CD4-positive, alpha-beta T cell (primary cell): ENCODE results near the gene OPTC. TPM values are rescaled to one million over a fixed set of nuclear protein-coding genes. Genes with fewer than 3 reads are reported as not detected.

Experiments
- ATAC-seq: fragments of 200-7000 bp; cut with Tn5 transposase; one replicate; pipeline ENCODE4 v1.10.0; 2022; ENCODE audit warnings: mild to moderate bottlenecking; ENCODE audit not compliant: poor library complexity
- CTCF ChIA-PET: fragments of 350-600 bp; sonication (Branson Sonifier 250); formaldehyde crosslinking; loops from one replicate; lab custom pipeline; 2021; ENCODE audit warnings: antibody characterized with exemption, inconsistent platforms; lab: Charles Lee
- POLR2A ChIA-PET: fragments of 350-600 bp; sonication (Branson Sonifier 250); formaldehyde crosslinking; loops from one replicate; lab custom pipeline; 2021; ENCODE audit warnings: antibody characterized with exemption, inconsistent platforms; lab: Charles Lee
- DNase-seq, 14 experiments: peaks; one replicate each; pipeline ENCODE4 v3.0.0-alpha.2; 2013 to 2020; ENCODE audit warnings: mixed read lengths in 2 of 14
- H3K27ac ChIP-seq, 2 donors: one replicate each; pipeline versions ENCODE4 v1.5.1 to v1.7.0; 2013; ENCODE audit warnings: low read length in 2 of 2, low read depth in 1 of 2, mild to moderate bottlenecking in 1 of 2
- H3K27me3 ChIP-seq, 2 experiments: 1 replicate in 1 of 2; 2 replicates in 1 of 2; pipeline versions ENCODE4 v1.6.1 to v1.7.0; 2013; ENCODE audit warnings: low read length in 2 of 2, control low read depth in 1 of 2, mild to moderate bottlenecking in 1 of 2, moderate library complexity in 1 of 2; ENCODE audit not compliant: insufficient read depth in 2 of 2, control insufficient read depth in 1 of 2
- H3K36me3 ChIP-seq: one replicate; pipeline ENCODE4 v1.6.1; 2013; ENCODE audit warnings: low read length, control low read depth; ENCODE audit not compliant: insufficient read depth
- H3K4me1 ChIP-seq: one replicate; pipeline ENCODE4 v1.6.1; 2013; ENCODE audit warnings: low read length, control low read depth; ENCODE audit not compliant: insufficient read depth
- H3K4me3 ChIP-seq: one replicate; pipeline ENCODE4 v1.5.1; 2013; ENCODE audit warnings: mild to moderate bottlenecking, low read length, moderate library complexity
- H3K9me3 ChIP-seq, 2 experiments: 1 replicate in 1 of 2; 2 replicates in 1 of 2; pipeline versions ENCODE4 v1.6.1 to v1.7.0; 2013; ENCODE audit warnings: low read length in 2 of 2, mild to moderate bottlenecking in 2 of 2, control low read depth in 1 of 2, moderate library complexity in 1 of 2; ENCODE audit not compliant: control insufficient read depth in 1 of 2, insufficient read depth in 1 of 2
- H3K27ac Mint-ChIP-seq: one replicate; pipeline ENCODE4 v1.8.0; 2020; ENCODE audit warnings: mixed read lengths
- H3K27me3 Mint-ChIP-seq: one replicate; pipeline ENCODE4 v1.8.0; 2021; ENCODE audit warnings: mixed read lengths
- H3K36me3 Mint-ChIP-seq: one replicate; pipeline ENCODE4 v1.8.0; 2021; ENCODE audit warnings: low read depth, mixed read lengths
- H3K4me1 Mint-ChIP-seq: one replicate; pipeline ENCODE4 v1.8.0; 2021; ENCODE audit warnings: low read depth, mixed read lengths
- H3K4me3 Mint-ChIP-seq: one replicate; pipeline ENCODE4 v1.8.0; 2020; ENCODE audit warnings: mild to moderate bottlenecking, mixed read lengths
- H3K9me3 Mint-ChIP-seq: one replicate; pipeline ENCODE4 v1.8.0; 2020; ENCODE audit warnings: mixed read lengths
- intact Hi-C, 2 experiments: fragments of 100-400 bp; cut with DNase I in 1 of 2; cut with micrococcal nuclease in 1 of 2; formaldehyde crosslinking; loops; one replicate each; pipeline versions ENCODE4 v1.15.1 to v1.9.0; 2023 to 2025; cut with DNase I, micrococcal nuclease
- total RNA-seq, 174 experiments: library from RNA in 2 of 174; stranded (reverse) in 2 of 174; gene quantifications; one replicate each; pipeline ENCODE4 v1.2.3 and lab custom pipeline; 2021 to 2026
- TF ChIP-seq, protein P1 (sequence below): fragments of 200-600 bp; IDR thresholded peaks from one replicate; pipeline ENCODE4 v1.8.0; 2022; ENCODE audit warnings: antibody characterized with exemption, mild to moderate bottlenecking

The OPTC gene
- total RNA-seq, 2 experiments from 2014 or later = not detected

DNA sequence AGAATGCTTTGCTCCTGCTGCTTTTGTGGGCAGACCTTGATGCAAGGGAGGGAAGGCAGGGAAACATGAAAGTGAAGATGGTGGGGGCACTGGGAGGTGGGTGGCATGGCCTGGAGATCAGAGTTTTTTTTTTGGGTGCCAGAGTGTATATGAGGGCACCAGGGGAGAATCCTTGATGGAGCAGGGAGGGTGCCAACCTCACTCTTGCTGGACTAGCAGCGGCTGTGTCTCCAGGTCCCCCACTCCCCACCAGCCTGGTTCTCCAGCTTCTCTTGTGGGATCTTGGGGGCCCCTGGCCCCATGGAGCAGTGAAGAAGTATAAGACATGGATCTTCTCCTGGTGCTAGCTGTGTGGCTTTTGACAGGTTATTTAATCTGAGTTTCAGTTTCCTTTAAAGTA is 31.8 kb upstream of the OPTC start:
- no peaks in the 10 kb centered on the region for H3K36me3 ChIP-seq
- TF ChIP-seq, protein P1, sequence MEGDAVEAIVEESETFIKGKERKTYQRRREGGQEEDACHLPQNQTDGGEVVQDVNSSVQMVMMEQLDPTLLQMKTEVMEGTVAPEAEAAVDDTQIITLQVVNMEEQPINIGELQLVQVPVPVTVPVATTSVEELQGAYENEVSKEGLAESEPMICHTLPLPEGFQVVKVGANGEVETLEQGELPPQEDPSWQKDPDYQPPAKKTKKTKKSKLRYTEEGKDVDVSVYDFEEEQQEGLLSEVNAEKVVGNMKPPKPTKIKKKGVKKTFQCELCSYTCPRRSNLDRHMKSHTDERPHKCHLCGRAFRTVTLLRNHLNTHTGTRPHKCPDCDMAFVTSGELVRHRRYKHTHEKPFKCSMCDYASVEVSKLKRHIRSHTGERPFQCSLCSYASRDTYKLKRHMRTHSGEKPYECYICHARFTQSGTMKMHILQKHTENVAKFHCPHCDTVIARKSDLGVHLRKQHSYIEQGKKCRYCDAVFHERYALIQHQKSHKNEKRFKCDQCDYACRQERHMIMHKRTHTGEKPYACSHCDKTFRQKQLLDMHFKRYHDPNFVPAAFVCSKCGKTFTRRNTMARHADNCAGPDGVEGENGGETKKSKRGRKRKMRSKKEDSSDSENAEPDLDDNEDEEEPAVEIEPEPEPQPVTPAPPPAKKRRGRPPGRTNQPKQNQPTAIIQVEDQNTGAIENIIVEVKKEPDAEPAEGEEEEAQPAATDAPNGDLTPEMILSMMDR = no peak
- CTCF ChIA-PET = interaction anchor here (0.7 kb wide), 1 partner anchor 189 kb away, joined by 4 read pairs; no protein-coding TSS in a partner anchor
- POLR2A ChIA-PET = no interaction called here
- Mint-ChIP-seq H3K36me3 (no peaks in the 10 kb centered on the region), H3K27ac (no peak overlapping the region), H3K9me3 (no peaks in the 10 kb centered on the region), H3K4me3 (no peak overlapping the region), H3K4me1 (no peaks in the 10 kb centered on the region), H3K27me3 (peaks cover 46% of the 10 kb centered on the region)
- ATAC-seq (no peak), DNase-seq (no peak)
- no peak overlapping the region for H3K4me3 ChIP-seq
- H3K27ac ChIP-seq = no peak overlapping the region
- intact Hi-C loops = no loop called here
- no peaks in the 10 kb centered on the region for H3K4me1 ChIP-seq
- peaks cover 4 to 5% of the 10 kb centered on the region in 2 experiments for H3K27me3 ChIP-seq
- H3K9me3 ChIP-seq = no peaks in the 10 kb centered on the region

- H3K27ac Mint-ChIP-seq = no peak overlapping the region
- DNase-seq (no peak), ATAC-seq (no peak)
- no peaks in the 10 kb centered on the region for H3K36me3 Mint-ChIP-seq
- no peaks in the 10 kb centered on the region for H3K4me1 Mint-ChIP-seq
- no peak overlapping the region for H3K4me3 Mint-ChIP-seq
- Histone ChIP-seq H3K27ac (no peak overlapping the region), H3K4me1 (no peaks in the 10 kb centered on the region), H3K4me3 (no peak overlapping the region), H3K36me3 (no peaks in the 10 kb centered on the region), H3K27me3 (peaks cover 4 to 5% of the 10 kb centered on the region in 2 experiments), H3K9me3 (no peaks in the 10 kb centered on the region)
- intact Hi-C loops = no loop called here
- ChIA-PET POLR2A (no interaction called here), CTCF (no interaction called here)
- TF ChIP-seq, protein P1 = no peak
- peaks cover 46% of the 10 kb centered on the region for H3K27me3 Mint-ChIP-seq
- H3K9me3 Mint-ChIP-seq = no peaks in the 10 kb centered on the region
Measured at GRCh38 chr1:203462878-203463277, 31.1 kb upstream of the OPTC start.

GRCh38 chr1:203463469-203464062 is 30.4 kb upstream of the OPTC start:
- Mint-ChIP-seq H3K4me3 (no peak overlapping the region), H3K9me3 (no peaks in the 10 kb centered on the region), H3K36me3 (no peaks in the 10 kb centered on the region), H3K27ac (no peak overlapping the region), H3K4me1 (no peaks in the 10 kb centered on the region), H3K27me3 (peaks cover 41% of the 10 kb centered on the region)
- TF ChIP-seq, protein P1 = no peak
- intact Hi-C loops = no loop called here
- ChIA-PET CTCF (no interaction called here), POLR2A (no interaction called here)
- Histone ChIP-seq H3K27me3 (peaks cover 4 to 5% of the 10 kb centered on the region in 2 experiments), H3K36me3 (no peaks in the 10 kb centered on the region), H3K4me3 (no peak overlapping the region), H3K27ac (no peak overlapping the region), H3K4me1 (no peaks in the 10 kb centered on the region), H3K9me3 (no peaks in the 10 kb centered on the region)
- DNase-seq (no peak), ATAC-seq (no peak)
